Right atrium auricular region (tissue), 2 donors: ENCODE measurements around the gene TMC1. TPM values are rescaled to one million over a fixed set of nuclear protein-coding genes. Genes with fewer than 3 reads are reported as not detected.
"Not testable (repeated sequence)": the region's sequence is repeated elsewhere in the genome, so short reads cannot be mapped to it uniquely, and the experiment has no call there.

ENCODE experiments used
- DNase-seq: peaks from one replicate; pipeline ENCODE4 v3.0.0-alpha.2; 2019; ENCODE audit warnings: low spot score
- H3K27ac ChIP-seq, 2 donors: fragments of 200-600 bp; sonication (generic); 1 replicate in 1 of 2; 2 replicates in 1 of 2; pipeline ENCODE4 v1.5.1; 2016 to 2019
- H3K27me3 ChIP-seq, 2 donors: fragments of 200-600 bp; sonication (generic); one replicate each; pipeline versions ENCODE4 v1.5.1 to v1.6.0; 2017 to 2019
- H3K36me3 ChIP-seq: fragments of 200-600 bp; sonication (generic); one replicate; pipeline ENCODE4 v1.5.1; 2016
- H3K4me1 ChIP-seq, 2 donors: fragments of 200-600 bp; sonication (generic); one replicate each; pipeline versions ENCODE4 v1.5.1 to v1.6.0; 2017 to 2019
- H3K4me3 ChIP-seq, 2 donors: fragments of 200-600 bp; sonication (generic); 1 replicate in 1 of 2; 2 replicates in 1 of 2; pipeline ENCODE4 v1.5.1; 2017 to 2019; ENCODE audit warnings: mild to moderate bottlenecking in 1 of 2, moderate library complexity in 1 of 2
- H3K9me3 ChIP-seq, 2 donors: fragments of 200-600 bp; sonication (generic); one replicate each; pipeline ENCODE4 v1.5.1; 2019
- total RNA-seq, 2 donors: library from RNA; depleted of rRNA; stranded (reverse); fragments of >200 nt; gene quantifications; one replicate each; pipeline ENCODE4 v1.1.0, GENCODE V29; 2016
- TF ChIP-seq, protein P1 (sequence below), 2 donors: fragments of 200-600 bp; sonication (generic); IDR thresholded peaks; one replicate each; pipeline ENCODE4 v1.5.1; 2019; ENCODE audit warnings: antibody characterized with exemption in 2 of 2

TMC1 gene
- total RNA-seq, 2 donors from 2014 or later, result not detected

DNA sequence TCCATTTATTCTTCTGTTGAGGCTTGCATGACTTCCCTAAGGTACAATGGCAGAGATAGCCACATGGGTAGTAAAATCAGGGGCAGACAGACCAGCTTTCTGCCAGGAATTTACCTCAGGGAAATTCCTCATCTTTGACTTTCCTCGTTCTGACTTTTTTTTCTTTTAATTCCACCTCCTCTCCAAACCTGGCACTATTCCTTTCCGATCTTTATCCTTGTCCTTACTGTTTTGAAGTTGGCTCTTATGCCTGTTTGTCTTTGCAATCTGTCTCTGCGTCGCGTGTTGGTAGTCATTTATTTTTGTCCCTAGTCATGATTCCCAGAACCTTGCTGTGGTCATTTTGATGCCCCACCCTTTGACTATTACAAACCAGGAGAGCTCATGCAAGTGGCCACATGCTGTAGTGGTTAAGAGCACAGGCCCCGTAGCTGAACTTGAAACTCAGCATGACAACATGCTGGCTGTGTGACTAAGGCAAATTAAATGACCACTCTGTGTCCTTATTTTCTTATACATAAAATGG is 19.0 kb downstream of the TMC1 start:
- Histone ChIP-seq H3K9me3 (no peaks in the 10 kb centered on the region), H3K27me3 (no peaks in the 10 kb centered on the region), H3K27ac (no peak overlapping the region), H3K36me3 (no peaks in the 10 kb centered on the region), H3K4me3 (no peak overlapping the region), H3K4me1 (no peaks in the 10 kb centered on the region)
- DNase-seq, result no peak
- TF ChIP-seq, protein P1, sequence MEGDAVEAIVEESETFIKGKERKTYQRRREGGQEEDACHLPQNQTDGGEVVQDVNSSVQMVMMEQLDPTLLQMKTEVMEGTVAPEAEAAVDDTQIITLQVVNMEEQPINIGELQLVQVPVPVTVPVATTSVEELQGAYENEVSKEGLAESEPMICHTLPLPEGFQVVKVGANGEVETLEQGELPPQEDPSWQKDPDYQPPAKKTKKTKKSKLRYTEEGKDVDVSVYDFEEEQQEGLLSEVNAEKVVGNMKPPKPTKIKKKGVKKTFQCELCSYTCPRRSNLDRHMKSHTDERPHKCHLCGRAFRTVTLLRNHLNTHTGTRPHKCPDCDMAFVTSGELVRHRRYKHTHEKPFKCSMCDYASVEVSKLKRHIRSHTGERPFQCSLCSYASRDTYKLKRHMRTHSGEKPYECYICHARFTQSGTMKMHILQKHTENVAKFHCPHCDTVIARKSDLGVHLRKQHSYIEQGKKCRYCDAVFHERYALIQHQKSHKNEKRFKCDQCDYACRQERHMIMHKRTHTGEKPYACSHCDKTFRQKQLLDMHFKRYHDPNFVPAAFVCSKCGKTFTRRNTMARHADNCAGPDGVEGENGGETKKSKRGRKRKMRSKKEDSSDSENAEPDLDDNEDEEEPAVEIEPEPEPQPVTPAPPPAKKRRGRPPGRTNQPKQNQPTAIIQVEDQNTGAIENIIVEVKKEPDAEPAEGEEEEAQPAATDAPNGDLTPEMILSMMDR (IDR thresholded peaks at IDR 0.05), result no peak

DNA sequence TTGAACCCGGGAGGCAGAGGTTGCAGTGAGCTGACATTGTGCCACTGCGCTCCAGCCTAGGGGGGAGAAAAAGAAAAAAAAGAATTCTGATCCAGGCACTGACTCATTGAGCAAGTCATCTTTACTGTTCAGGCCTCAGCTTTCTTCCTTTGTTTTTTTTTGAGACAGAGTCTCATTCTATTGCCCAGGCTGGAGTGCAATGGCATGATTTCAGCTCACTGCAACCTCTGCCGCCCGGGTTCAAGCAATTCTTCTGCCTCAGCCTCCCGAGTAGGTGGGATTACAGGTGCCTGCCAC is 21.1 kb downstream of the TMC1 start:
- H3K9me3 ChIP-seq, H3K4me3 ChIP-seq, H3K27ac ChIP-seq, H3K27me3 ChIP-seq, H3K4me1 ChIP-seq, DNase-seq, H3K36me3 ChIP-seq: not testable (repeated sequence)

- Histone ChIP-seq H3K36me3 (no peaks in the 10 kb centered on the region), H3K4me3 (no peak overlapping the region), H3K27ac (no peak overlapping the region)
Observed at GRCh38 chr9:72542917-72543316, 21.5 kb downstream of the TMC1 start.

DNA sequence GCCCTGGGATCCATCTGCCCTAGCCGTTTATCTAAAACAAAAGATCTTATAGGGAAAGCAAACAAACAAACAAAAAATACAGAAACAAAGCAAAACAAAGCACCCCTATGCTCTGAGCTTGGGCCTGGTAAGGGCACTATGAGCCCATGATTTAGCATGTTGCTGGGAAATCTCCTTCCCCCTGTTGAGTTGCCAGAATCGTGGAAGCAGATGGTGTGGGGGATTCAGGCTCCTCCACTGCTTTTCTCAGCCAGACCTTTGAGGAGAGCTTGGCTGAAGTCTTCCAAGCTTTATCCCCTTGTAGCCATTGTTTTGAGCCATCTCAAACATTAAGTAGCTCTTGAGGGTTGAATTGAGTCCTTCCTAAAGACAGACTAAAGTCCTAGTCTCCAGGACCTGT is 29.9 kb downstream of the TMC1 start:
- Histone ChIP-seq H3K27ac (no peak overlapping the region), H3K4me1 (no peaks in the 10 kb centered on the region), H3K4me3 (no peak overlapping the region), H3K36me3 (no peaks in the 10 kb centered on the region), H3K9me3 (no peaks in the 10 kb centered on the region), H3K27me3 (no peaks in the 10 kb centered on the region)
- TF ChIP-seq, protein P1 (IDR thresholded peaks at IDR 0.05), result no peak
- no peak for DNase-seq

More at GRCh38 chr9:72542917-72543316, 21.5 kb downstream of the TMC1 start:
- TF ChIP-seq, protein P1 (IDR thresholded peaks at IDR 0.05), result no peak
- no peaks in the 10 kb centered on the region for H3K4me1 ChIP-seq
- H3K27me3 ChIP-seq, result no peaks in the 10 kb centered on the region
- no peak for DNase-seq
- no peaks in the 10 kb centered on the region for H3K9me3 ChIP-seq

DNA sequence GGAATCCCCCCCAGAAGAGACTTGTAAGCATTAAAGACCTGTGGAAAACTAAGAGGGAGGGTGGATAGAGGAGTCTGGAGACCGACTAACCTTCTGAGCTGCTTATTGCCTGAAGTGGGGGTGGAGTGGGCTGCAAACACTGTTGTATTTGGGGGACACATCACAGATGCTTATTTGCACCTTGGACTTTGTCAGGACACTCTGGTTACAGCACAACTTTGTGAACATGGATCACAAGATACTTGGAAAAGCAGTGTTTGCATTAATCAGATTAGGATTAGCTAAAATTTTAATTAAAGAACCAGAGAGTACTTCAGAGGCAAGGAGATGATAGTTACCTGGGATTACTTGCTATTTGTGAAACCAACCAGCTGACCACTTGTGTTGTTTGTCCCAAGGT is 30.9 kb downstream of the TMC1 start:
- no peak overlapping the region for H3K4me3 ChIP-seq
- H3K27me3 ChIP-seq, result no peaks in the 10 kb centered on the region
- no peaks in the 10 kb centered on the region for H3K4me1 ChIP-seq
- TF ChIP-seq, protein P1 (IDR thresholded peaks at IDR 0.05), result no peak
- H3K27ac ChIP-seq, result no peak overlapping the region
- DNase-seq, result no peak
- no peaks in the 10 kb centered on the region for H3K36me3 ChIP-seq
- no peaks in the 10 kb centered on the region for H3K9me3 ChIP-seq

- Histone ChIP-seq H3K4me1 (no peaks in the 10 kb centered on the region), H3K4me3 (no peak overlapping the region), H3K27ac (no peak overlapping the region), H3K27me3 (no peaks in the 10 kb centered on the region), H3K36me3 (no peaks in the 10 kb centered on the region), H3K9me3 (no peaks in the 10 kb centered on the region)
- TF ChIP-seq, protein P1 (IDR thresholded peaks at IDR 0.05), result no peak
- no peak for DNase-seq
Observed at GRCh38 chr9:72554221-72554641, 32.8 kb downstream of the TMC1 start.
